Ammon's horn (tissue), 1 donor: ENCODE measurements around the gene SPATA31D3.
"Not testable (repeated sequence)": the region's sequence is repeated elsewhere in the genome, so short reads cannot be mapped to it uniquely, and the experiment has no call there.

Experiments
- DNase-seq: peaks from one replicate; pipeline ENCODE4 v3.0.0-alpha.2; 2016; ENCODE audit warnings: low spot score

Gene SPATA31D3

DNA sequence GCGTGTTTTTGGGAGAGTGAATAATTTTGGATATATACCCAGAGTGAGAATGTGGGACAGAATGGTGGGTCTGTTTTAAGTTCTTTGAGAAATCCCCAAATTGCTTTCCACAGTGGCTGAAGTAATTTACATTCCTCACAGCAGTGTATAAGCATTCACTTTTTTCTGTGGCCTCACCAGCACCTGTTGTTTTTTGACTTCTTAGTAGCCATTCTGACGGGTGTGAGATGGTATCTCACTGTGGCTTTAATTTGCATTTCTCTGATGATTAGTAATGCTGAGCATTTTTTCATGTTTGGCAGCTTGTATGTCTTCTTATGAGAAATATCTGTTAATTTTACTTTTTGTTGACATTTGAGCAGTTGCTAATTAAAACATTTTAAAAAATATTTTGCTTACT is 35.9 kb downstream of the SPATA31D3 start:
- no peak for DNase-seq

- DNase-seq, result no peak
Observed at GRCh38 chr9:81980568-81980967, 37.3 kb downstream of the SPATA31D3 start.

- no peak for DNase-seq
Observed at GRCh38 chr9:81981883-81982282, 38.6 kb downstream of the SPATA31D3 start.

- no peak for DNase-seq
Observed at GRCh38 chr9:81984928-81985327, 41.6 kb downstream of the SPATA31D3 start.

GRCh38 chr9:81986051-81986450 is 42.8 kb downstream of the SPATA31D3 start:
- DNase-seq, result no peak

- DNase-seq, result not testable (repeated sequence)
Observed at GRCh38 chr9:81988472-81988871, 45.2 kb downstream of the SPATA31D3 start, which contains the start of gene SPATA31D1. SPATA31D1 (plus strand) TSS chr9:81988772; CDS start chr9:81988819, 47 bp downstream.

DNA sequence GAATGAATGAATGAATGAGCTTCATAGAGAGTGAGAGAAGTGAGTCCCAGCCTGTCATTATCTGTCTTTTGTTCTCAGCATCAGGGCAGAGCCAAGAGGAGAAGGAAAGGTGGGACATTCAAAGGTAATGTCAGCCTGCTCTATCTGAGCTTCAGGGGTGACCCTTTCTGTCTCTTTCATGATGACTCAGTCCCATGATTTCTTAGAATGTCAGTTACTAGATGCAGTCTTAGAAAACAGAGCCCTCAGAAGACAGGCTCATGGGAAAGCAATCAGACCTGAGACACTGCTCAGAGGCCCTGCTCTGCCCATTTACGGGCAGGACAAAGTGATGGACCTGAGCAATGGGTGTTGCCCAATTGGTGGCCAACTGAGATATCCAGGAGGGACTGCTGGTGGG is 46.4 kb downstream of the SPATA31D3 start:
- DNase-seq, result no peak

DNA sequence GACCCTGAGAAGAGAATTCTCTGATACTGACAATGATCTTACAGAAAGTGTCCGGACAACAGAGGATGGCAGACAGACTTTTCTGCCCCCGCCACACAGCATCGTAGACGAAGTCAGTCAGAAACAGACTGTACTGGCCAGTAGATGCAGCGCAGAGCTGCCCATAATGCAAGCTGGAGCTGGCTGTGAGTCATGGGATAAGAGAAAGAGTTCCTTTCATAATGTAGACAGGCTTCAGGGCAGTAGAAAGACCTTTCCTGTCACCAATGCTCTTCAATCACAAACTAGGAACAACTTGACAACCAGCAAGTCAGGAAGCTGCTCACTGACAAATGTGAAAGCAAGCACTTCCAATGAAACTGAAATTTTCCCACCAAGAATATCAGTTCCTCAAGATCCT is 50.4 kb downstream of the SPATA31D3 start:
- no peak for DNase-seq
